Osteocyte (in vitro differentiated cells): ENCODE data around the gene GPR18. TPM values are rescaled to one million over a fixed set of nuclear protein-coding genes. Genes with fewer than 3 reads are reported as not detected.
"Not testable (repeated sequence)": the region's sequence is repeated elsewhere in the genome, so short reads cannot be mapped to it uniquely, and the experiment has no call there.

Experiments
- DNase-seq: peaks from one replicate; pipeline ENCODE4 v3.0.0; 2021; ENCODE audit warnings: mixed read lengths; ENCODE audit not compliant: unreplicated experiment; ENCODE audit errors: extremely low spot score
- H3K27ac Mint-ChIP-seq: one replicate; pipeline ENCODE4 v1.8.0; 2021; ENCODE audit warnings: mild to moderate bottlenecking, mixed read lengths; ENCODE audit not compliant: unreplicated experiment
- H3K27me3 Mint-ChIP-seq: one replicate; pipeline ENCODE4 v1.8.0; 2021; ENCODE audit warnings: mixed read lengths; ENCODE audit not compliant: unreplicated experiment
- H3K36me3 Mint-ChIP-seq: one replicate; pipeline ENCODE4 v1.8.0; 2021; ENCODE audit warnings: mixed read lengths; ENCODE audit not compliant: unreplicated experiment
- H3K4me1 Mint-ChIP-seq: one replicate; pipeline ENCODE4 v1.8.0; 2021; ENCODE audit warnings: mixed read lengths; ENCODE audit not compliant: unreplicated experiment
- H3K4me3 Mint-ChIP-seq: one replicate; pipeline ENCODE4 v1.8.0; 2021; ENCODE audit warnings: mild to moderate bottlenecking, moderate library complexity, mixed read lengths; ENCODE audit not compliant: unreplicated experiment
- H3K9me3 Mint-ChIP-seq: one replicate; pipeline ENCODE4 v1.8.0; 2021; ENCODE audit warnings: mixed read lengths; ENCODE audit not compliant: unreplicated experiment
- CTCF ChIP-seq: fragments of 200-600 bp; sonication (generic); IDR thresholded peaks from 2 replicates; pipeline ENCODE4 v1.5.0; 2021; ENCODE audit warnings: antibody characterized with exemption, mild to moderate bottlenecking, moderate library complexity
- total RNA-seq: library from RNA; stranded (reverse); gene quantifications from 2 replicates; pipeline ENCODE4 v1.2.1, GENCODE V29; 2021

GPR18 gene
- total RNA-seq, 1 donor from 2014 or later: not detected

- Mint-ChIP-seq H3K36me3 (peaks cover 8% of the 10 kb centered on the region), H3K4me1 (peaks cover 12% of the 10 kb centered on the region), H3K9me3 (peaks cover 7% of the 10 kb centered on the region), H3K4me3 (no peak overlapping the region), H3K27me3 (no peaks in the 10 kb centered on the region), H3K27ac (no peak overlapping the region)
- DNase-seq: peak; percentile 70
- TF ChIP-seq CTCF: no peak
Observed at GRCh38 chr13:99217461-99218110, 40.6 kb downstream of the GPR18 start.

GRCh38 chr13:99215184-99215830 is 42.9 kb downstream of the GPR18 start:
- Mint-ChIP-seq H3K4me3 (no peak overlapping the region), H3K27ac (no peak overlapping the region), H3K27me3 (no peaks in the 10 kb centered on the region), H3K9me3 (no peaks in the 10 kb centered on the region), H3K4me1 (peaks cover 10% of the 10 kb centered on the region), H3K36me3 (peaks cover 5% of the 10 kb centered on the region)
- no peak for TF ChIP-seq CTCF
- peak; percentile 60 for DNase-seq

GRCh38 chr13:99214731-99215130 is 43.4 kb downstream of the GPR18 start:
- H3K4me3 Mint-ChIP-seq: no peak overlapping the region
- no peak for DNase-seq
- no peak for TF ChIP-seq CTCF
- H3K9me3 Mint-ChIP-seq: no peaks in the 10 kb centered on the region
- H3K27me3 Mint-ChIP-seq: no peaks in the 10 kb centered on the region
- no peak overlapping the region for H3K27ac Mint-ChIP-seq
- H3K36me3 Mint-ChIP-seq: peaks cover 5% of the 10 kb centered on the region
- peaks cover 10% of the 10 kb centered on the region for H3K4me1 Mint-ChIP-seq

GRCh38 chr13:99214232-99214631 is 43.9 kb downstream of the GPR18 start:
- no peak for TF ChIP-seq CTCF

GRCh38 chr13:99211421-99212035 is 46.7 kb downstream of the GPR18 start:
- peak; percentile 42 for DNase-seq
- no peak overlapping the region for H3K4me3 Mint-ChIP-seq
- H3K27me3 Mint-ChIP-seq: no peaks in the 10 kb centered on the region
- peaks cover 8% of the 10 kb centered on the region for H3K36me3 Mint-ChIP-seq
- no peaks in the 10 kb centered on the region for H3K9me3 Mint-ChIP-seq
- no peak overlapping the region for H3K27ac Mint-ChIP-seq
- H3K4me1 Mint-ChIP-seq: peaks cover 4% of the 10 kb centered on the region
- no peak for TF ChIP-seq CTCF

More at GRCh38 chr13:99214232-99214631, 43.9 kb downstream of the GPR18 start:
- Mint-ChIP-seq H3K27ac (no peak overlapping the region), H3K27me3 (no peaks in the 10 kb centered on the region), H3K9me3 (no peaks in the 10 kb centered on the region), H3K36me3 (peaks cover 5% of the 10 kb centered on the region), H3K4me1 (peaks cover 10% of the 10 kb centered on the region), H3K4me3 (no peak overlapping the region)
- DNase-seq: no peak

GRCh38 chr13:99210627-99211026 is 47.6 kb downstream of the GPR18 start:
- not testable (repeated sequence) for H3K27me3 Mint-ChIP-seq, H3K9me3 Mint-ChIP-seq, H3K36me3 Mint-ChIP-seq, DNase-seq, H3K4me1 Mint-ChIP-seq, H3K27ac Mint-ChIP-seq, H3K4me3 Mint-ChIP-seq
